H1 (cell line): Measurements from ENCODE around the gene APBA2. TPM values are rescaled to one million over a fixed set of nuclear protein-coding genes. Genes with fewer than 3 reads are reported as not detected.

Experiments
- BACH1 ChIP-seq: IDR thresholded peaks from 2 replicates; pipeline ENCODE4 v1.6.1; 2012; ENCODE audit warnings: low read length, improper control_type of control experiment
- CHD7 ChIP-seq: fragments of 300-600 bp; sonication (generic); IDR thresholded peaks from 2 replicates; pipeline ENCODE4 v1.7.1; 2012; ENCODE audit warnings: low read length, moderate library complexity, mild to moderate bottlenecking, inconsistent platforms; ENCODE audit not compliant: insufficient replicate concordance
- MAX ChIP-seq: IDR thresholded peaks from 2 replicates; pipeline ENCODE4 v1.6.1; 2012; ENCODE audit warnings: inconsistent platforms
- polyA plus RNA-seq, 7 experiments: library from polyadenylated mRNA; depleted of rRNA in 3 of 7; stranded (reverse) in 5 of 7; unstranded in 2 of 7; fragments of >200 nt in 5 of 7; fragments of 200-250 nt in 2 of 7; gene quantifications; 1 replicate in 5 of 7; 2 replicates in 1 of 7; 4 replicates in 1 of 7; pipeline versions ENCODE4 v1.2.1 to v1.2.3, GENCODE V29; 2011 to 2013; ENCODE audit warnings: missing spikeins in 2 of 7, mixed read lengths in 2 of 7
- total RNA-seq: library from RNA; stranded (reverse); fragmentation: NEBNext Ultra II Directional; extraction: Animal tissue kit (Norgen Biotek cat#: 25700); gene quantifications from 2 replicates; pipeline ENCODE4 v1.2.1, GENCODE V29; 2021

Gene APBA2
- total and polyA plus RNA-seq, 2 of the 8 experiments (the other 6 are each of a cell fraction or from before 2014, with no cell fraction given), result 15.5 to 19.0 TPM

GRCh38 chr15:28993720-28994053 lies 107.9 kb downstream of the APBA2 start (continued):
- TF ChIP-seq CHD7 (no peak), MAX (no peak), BACH1 (no peak)
